ENCODE data around the gene SMCO4.
"Not testable (repeated sequence)": the region's sequence is repeated elsewhere in the genome, so short reads cannot be mapped to it uniquely, and the experiment has no call there.

SMCO4 gene

DNA sequence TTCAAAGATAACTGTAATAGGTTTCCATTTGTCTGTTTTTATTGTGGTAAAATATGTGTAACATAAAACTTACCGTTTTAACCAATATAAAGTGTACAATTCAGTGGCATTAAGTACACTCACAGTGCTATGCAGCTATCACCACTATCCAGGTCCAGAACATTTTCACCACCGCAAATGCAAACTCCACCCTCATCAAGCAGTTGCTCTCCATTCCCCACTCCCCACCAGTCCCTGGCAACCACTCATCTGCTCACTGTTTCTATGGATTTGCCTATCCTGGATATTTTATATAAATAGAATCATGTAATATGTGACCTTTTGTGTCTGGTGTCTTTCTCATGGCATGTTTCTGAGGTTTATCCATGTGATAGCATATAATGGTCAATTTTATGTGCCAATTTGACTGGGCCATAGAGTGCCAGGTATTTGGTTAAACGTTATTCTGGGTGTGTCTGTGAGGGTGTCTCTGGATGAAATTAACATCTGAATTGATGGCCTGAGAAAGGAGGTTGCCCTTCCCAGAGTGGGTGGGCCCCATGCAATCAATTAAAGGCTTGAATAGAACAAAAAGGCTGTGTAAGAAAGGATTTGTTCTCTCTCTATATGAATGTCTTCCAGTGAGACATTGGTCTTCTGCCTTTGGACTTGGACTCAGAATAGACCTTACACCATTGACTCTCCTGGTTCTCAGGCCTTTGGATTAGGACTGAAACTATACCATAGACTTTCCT is 17.2 kb upstream of the SMCO4 start:
- no peak for DNase-seq (ENCODE audit: low read depth)

- no peak for DNase-seq (ENCODE audit: low read depth)
Measured at GRCh38 chr11:93559681-93560080, 16.5 kb upstream of the SMCO4 start.

DNA sequence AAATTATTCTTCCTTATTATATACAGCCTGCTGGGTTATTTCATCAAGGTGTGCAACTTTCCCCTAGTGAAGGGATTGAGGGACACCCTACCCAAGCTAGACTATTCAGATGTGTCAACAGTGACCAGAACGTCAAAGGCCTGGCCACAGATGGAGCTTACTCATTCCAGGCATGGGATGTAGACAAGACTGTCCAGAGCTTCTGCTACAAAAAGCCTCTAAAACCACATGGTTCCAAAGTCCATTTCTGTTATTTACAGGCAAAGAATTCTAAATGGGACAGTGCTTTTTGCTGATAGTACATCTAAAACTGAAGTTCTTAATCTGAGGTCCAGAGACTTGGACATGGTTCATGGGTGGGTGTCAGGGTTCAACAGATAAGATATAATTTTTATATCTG is 9.7 kb upstream of the SMCO4 start:
- DNase-seq (ENCODE audit: low read depth), result no peak

DNA sequence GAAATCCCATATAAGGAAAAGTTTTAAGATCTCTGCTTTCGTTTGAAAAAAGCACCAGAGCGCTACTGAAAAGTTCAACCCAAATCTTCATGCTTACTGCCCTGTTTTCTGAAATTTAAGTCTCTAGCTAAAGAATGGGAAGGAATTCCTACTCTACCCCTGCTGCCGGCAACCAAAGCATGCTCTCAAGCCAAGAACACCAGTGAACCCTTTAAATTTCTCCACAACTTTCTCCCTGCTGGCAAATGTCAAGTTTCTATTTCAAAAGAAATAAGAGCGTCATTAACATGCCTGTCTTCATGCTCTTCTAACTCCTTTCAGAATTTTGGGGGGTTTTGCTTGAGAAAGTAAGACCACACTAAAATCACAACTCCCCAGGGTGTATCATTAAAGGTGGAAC is 6.8 kb upstream of the SMCO4 start:
- no peak for DNase-seq (ENCODE audit: low read depth)

- no peak for DNase-seq (ENCODE audit: low read depth)
Measured at GRCh38 chr11:93548679-93549319, 5.6 kb upstream of the SMCO4 start.

GRCh38 chr11:93547773-93548172 is 4.6 kb upstream of the SMCO4 start:
- DNase-seq (ENCODE audit: low read depth), result no peak

GRCh38 chr11:93547028-93547427 is 3.8 kb upstream of the SMCO4 start:
- no peak for DNase-seq (ENCODE audit: low read depth)

GRCh38 chr11:93545566-93545965 is 2.4 kb upstream of the SMCO4 start:
- DNase-seq (ENCODE audit: low read depth), result no peak

DNA sequence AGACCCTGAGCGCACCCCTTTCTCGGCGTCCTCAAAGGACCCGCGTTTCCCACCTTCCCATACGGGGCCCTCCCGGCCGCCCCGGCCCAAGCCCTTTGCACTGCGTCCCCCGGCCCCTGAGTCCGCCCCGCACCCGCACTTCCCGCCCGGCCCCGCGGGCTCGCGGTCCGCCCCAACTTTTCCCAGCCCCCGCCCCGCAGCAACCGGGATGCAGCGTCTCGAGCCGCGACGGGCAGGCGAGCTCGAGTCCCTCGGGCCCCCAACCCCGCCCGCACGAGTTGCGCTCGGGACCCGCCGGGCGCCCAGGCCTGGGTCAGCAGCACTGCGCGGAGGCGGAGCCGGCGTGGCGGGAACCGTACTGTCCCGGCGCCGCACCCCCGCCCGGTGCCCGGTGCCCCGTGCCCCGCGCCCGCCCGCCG is 371 bp downstream of the SMCO4 start:
- no peak for DNase-seq (ENCODE audit: low read depth)

DNA sequence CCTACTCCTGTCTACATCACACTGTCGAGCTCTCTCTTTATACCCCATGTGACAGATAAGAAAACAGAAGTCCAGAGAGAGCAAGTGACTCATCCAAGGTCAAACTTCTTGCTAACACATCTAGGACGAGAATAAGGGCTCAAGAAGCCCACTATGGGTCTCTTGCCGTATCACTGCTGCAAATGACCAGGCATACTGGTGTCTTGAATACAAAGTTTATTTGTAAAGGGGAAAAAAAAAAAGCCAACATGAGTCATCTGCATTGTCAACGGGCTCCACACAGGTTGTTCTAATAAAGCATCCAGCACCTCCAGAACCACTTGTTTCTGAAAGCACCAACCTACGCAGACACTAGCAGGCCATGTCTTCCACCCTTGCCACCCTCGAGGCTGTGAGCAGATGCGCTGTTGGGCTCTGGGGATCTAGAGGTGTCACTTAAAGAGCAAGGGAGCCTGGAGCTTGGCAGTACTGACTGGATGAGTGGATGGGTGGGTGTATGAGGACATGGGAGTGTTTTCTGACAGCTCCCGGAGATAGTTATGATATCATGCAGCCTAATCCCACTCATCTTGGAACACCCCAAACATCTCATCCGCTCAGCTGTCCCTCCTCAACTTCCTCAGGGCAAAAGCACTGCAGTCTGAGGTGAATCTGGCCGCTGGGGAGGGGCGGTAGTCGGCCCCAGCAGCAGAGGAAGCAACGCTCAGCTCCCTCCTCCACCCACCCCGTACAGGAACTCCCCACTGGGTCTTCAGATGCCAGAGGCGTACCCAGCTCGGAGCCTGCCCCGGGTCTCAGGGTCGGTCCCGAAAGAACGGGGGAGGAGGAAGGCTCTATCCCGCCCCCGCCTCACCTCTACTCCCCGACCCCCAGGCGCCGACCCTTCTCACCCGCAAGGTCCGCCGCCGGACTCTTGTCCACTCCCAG is 1.0 kb downstream of the SMCO4 start:
- DNase-seq (ENCODE audit: low read depth), result peak; percentile 64

DNA sequence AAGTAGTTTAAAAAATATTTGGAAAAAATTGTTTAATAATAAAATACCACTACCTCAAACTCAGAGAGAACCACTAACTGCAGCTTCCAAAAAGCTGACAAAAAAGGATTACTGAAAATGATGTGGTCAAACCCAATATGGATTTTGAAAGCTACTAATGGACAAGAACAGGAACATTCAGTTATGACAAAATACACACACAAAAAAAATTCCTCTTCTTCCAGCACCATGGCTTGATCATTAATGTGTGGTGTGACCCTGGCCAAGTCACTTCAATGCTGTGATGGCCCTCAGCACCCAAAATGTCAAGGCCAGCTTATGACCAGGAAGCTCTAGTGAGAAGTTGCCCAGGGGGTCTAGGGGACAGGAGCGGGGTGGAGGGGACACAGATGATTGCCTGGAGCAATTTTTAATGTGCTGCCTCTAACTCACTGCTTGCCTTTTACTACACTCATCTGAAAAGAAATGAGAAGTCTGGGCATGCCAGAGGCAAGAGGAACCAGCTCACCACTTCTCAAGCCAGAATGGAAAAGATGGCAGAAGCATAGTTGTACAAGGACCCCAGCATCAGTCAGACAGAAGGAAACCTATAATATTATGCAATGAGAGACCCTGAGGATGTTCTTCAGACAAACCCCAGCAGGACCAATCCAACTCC is 2.2 kb downstream of the SMCO4 start:
- DNase-seq (ENCODE audit: low read depth), result no peak

DNA sequence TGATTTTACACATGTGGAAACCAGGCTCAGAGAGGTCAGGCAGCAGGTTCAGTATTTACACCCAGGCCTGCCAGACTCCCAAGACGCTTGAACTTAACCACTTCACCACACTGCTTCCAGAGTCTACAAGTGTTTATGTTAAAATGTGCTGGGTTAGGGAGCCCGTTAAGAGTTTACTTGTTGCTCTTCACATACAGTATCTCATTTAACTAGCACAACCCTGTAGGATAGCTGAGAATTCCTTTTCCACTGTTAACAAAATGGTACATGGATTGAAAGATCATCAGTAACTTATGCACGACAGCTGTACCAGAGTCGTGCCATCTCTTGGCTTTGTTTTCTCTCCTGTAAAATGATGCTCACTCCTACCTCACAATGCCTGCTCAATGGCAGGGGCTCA is 2.9 kb downstream of the SMCO4 start:
- DNase-seq (ENCODE audit: low read depth), result no peak

- peak; percentile 6 for DNase-seq (ENCODE audit: low read depth)
Measured at GRCh38 chr11:93537767-93538261, 5.4 kb downstream of the SMCO4 start.

- no peak for DNase-seq (ENCODE audit: low read depth)
Measured at GRCh38 chr11:93537049-93537448, 6.1 kb downstream of the SMCO4 start.

DNA sequence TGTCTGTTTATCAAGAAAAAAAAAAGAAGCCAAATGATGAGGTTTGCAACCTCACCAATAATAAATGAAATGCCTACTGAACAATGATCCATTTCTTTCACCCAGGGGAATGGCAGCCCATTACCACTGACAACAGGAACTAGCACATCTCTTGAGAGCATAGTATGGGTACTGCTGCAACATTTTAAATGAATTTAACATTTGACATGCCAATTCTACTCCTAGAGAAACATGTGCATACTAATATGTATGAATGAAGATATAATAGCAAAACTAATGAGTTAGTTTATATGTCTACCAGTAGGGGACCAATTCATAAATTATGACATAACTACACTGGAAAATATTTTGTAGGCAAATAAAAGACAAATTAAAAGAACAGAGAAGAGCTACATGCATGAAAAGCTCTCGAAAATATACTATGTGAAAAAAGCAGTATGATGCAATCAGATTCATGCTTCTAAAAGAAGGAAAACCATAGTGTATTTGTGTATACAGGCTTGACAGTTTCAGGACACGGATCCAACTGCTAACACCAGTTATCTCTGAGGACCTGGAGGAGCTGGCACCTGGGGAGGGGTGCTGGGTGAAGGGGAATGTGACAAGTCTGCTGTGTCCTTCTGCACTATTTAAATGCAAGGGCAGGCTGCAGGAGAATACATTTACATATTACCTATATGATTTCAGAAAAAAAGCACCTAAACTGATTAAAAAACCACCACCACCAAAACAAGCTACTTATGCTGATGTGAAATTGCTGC is 6.9 kb downstream of the SMCO4 start:
- no peak for DNase-seq (ENCODE audit: low read depth)

GRCh38 chr11:93535578-93535977 is 7.6 kb downstream of the SMCO4 start:
- DNase-seq (ENCODE audit: low read depth), result not testable (repeated sequence)

- no peak for DNase-seq (ENCODE audit: low read depth)
Measured at GRCh38 chr11:93532806-93533205, 10.4 kb downstream of the SMCO4 start.

GRCh38 chr11:93532281-93532789 is 10.9 kb downstream of the SMCO4 start:
- no peak for DNase-seq (ENCODE audit: low read depth)

DNA sequence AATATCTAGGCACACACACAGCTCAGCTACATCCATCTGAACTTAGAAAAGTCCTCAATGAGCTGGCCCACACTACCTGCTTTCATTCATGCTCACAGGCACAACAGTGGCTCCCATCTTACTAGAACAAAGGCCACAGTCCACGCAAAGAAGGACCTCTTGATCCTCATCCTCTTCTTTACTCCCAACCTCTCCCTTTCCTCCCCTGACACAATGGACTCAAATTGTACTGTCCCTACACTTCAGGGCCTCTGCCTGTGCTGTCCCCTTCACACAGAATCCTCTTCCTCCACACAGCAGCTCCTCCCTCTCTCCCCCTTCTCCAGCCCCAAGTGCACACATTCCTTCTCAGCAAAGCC is 12.7 kb downstream of the SMCO4 start:
- no peak for DNase-seq (ENCODE audit: low read depth)

GRCh38 chr11:93529707-93530467 is 13.3 kb downstream of the SMCO4 start:
- DNase-seq (ENCODE audit: low read depth), result no peak

Data from ELR (cell line).